ENCODE results near the gene NPHP4.

The NPHP4 gene

GRCh38 chr1:5877683-5878530 lies 114.3 kb downstream of the NPHP4 start:
- no peak for DNase-seq (ENCODE audit: low read depth)

- DNase-seq (ENCODE audit: low read depth), result no peak
These were observed 115.2 kb downstream of the NPHP4 start for GRCh38 chr1:5877001-5877400.

- no peak for DNase-seq (ENCODE audit: low read depth)
These were observed 116.1 kb downstream of the NPHP4 start for GRCh38 chr1:5876094-5876650.

- DNase-seq (ENCODE audit: low read depth), result no peak
These were observed 116.8 kb downstream of the NPHP4 start for GRCh38 chr1:5875345-5875910.

GRCh38 chr1:5874416-5875110 lies 117.7 kb downstream of the NPHP4 start:
- DNase-seq (ENCODE audit: low read depth), result no peak

- DNase-seq (ENCODE audit: low read depth), result no peak
These were observed 118.7 kb downstream of the NPHP4 start for GRCh38 chr1:5873556-5873955.

GRCh38 chr1:5872886-5873285 lies 119.3 kb downstream of the NPHP4 start:
- no peak for DNase-seq (ENCODE audit: low read depth)

- DNase-seq (ENCODE audit: low read depth), result no peak
These were observed 123.2 kb downstream of the NPHP4 start for GRCh38 chr1:5868931-5869500.

GRCh38 chr1:5865774-5866173 lies 126.5 kb downstream of the NPHP4 start:
- no peak for DNase-seq (ENCODE audit: low read depth)

- no peak for DNase-seq (ENCODE audit: low read depth)
These were observed 127.2 kb downstream of the NPHP4 start for GRCh38 chr1:5865056-5865455.

GRCh38 chr1:5864256-5864655 lies 128.0 kb downstream of the NPHP4 start:
- DNase-seq (ENCODE audit: low read depth), result no peak

GRCh38 chr1:5863238-5863637 lies 129.0 kb downstream of the NPHP4 start:
- no peak for DNase-seq (ENCODE audit: low read depth)

GRCh38 chr1:5861871-5862825 lies 130.1 kb downstream of the NPHP4 start:
- DNase-seq (ENCODE audit: low read depth), result no peak

GRCh38 chr1:5860277-5860676 lies 131.9 kb downstream of the NPHP4 start:
- DNase-seq (ENCODE audit: low read depth), result no peak

GRCh38 chr1:5859766-5860165 lies 132.5 kb downstream of the NPHP4 start:
- DNase-seq (ENCODE audit: low read depth), result no peak

- DNase-seq (ENCODE audit: low read depth), result no peak
These were observed 133.3 kb downstream of the NPHP4 start for GRCh38 chr1:5858844-5859407.

GRCh38 chr1:5858246-5858645 lies 134.0 kb downstream of the NPHP4 start:
- no peak for DNase-seq (ENCODE audit: low read depth)

GRCh38 chr1:5857508-5858090 lies 134.6 kb downstream of the NPHP4 start:
- no peak for DNase-seq (ENCODE audit: low read depth)

- DNase-seq (ENCODE audit: low read depth), result no peak
These were observed 135.2 kb downstream of the NPHP4 start for GRCh38 chr1:5857011-5857410.

GRCh38 chr1:5856246-5856815 lies 135.9 kb downstream of the NPHP4 start:
- no peak for DNase-seq (ENCODE audit: low read depth)
